SK-N-MC (cell line): ENCODE data around the gene CYSRT1.

Experiments
- DNase-seq: peaks from one replicate; pipeline ENCODE4 v3.0.0-alpha.2; 2011; ENCODE audit warnings: low read depth, low spot score
- H3K27ac ChIP-seq: fragments of 200-600 bp; sonication (generic); 2 replicates; pipeline ENCODE4 v1.5.1; 2016; ENCODE audit warnings: mixed run types
- H3K36me3 ChIP-seq: fragments of 200-600 bp; sonication (generic); 2 replicates; pipeline ENCODE4 v1.6.1; 2017; ENCODE audit warnings: antibody characterized with exemption, low read length, mixed read lengths; ENCODE audit not compliant: insufficient read depth
- H3K4me3 ChIP-seq: fragments of 200-600 bp; sonication (generic); 2 replicates; pipeline ENCODE4 v1.5.1; 2016
- H3K9ac ChIP-seq: fragments of 200-600 bp; sonication (generic); 2 replicates; pipeline ENCODE4 v1.8.0; 2017; ENCODE audit warnings: mixed run types, mixed read lengths; ENCODE audit not compliant: insufficient read length
- H3K9me3 ChIP-seq: fragments of 200-600 bp; sonication (generic); 2 replicates; pipeline ENCODE4 v1.6.1; 2017; ENCODE audit warnings: low read depth, mild to moderate bottlenecking, antibody characterized with exemption, low read length, moderate library complexity, mixed read lengths
- EZH2 ChIP-seq: fragments of 200-600 bp; sonication (generic); IDR thresholded peaks from one replicate; pipeline ENCODE4 v1.6.1; 2017; ENCODE audit warnings: antibody characterized with exemption
- FOXP2 ChIP-seq: optimal IDR thresholded peaks from 2 replicates; pipeline ENCODE3; 2011; ENCODE audit warnings: mild to moderate bottlenecking, moderate library complexity; ENCODE audit not compliant: insufficient read depth; ENCODE audit errors: extremely low read length, control extremely low read depth
- POLR2AphosphoS5 ChIP-seq: IDR thresholded peaks from 2 replicates; pipeline ENCODE4 v1.6.1; 2012; ENCODE audit warnings: mild to moderate bottlenecking, low read depth, low read length, borderline replicate concordance

Gene CYSRT1

GRCh38 chr9:137228506-137228967 is 3.6 kb downstream of the CYSRT1 start:
- Histone ChIP-seq H3K4me3 (no peak overlapping the region), H3K9ac (no peak overlapping the region), H3K9me3 (no peaks in the 10 kb centered on the region), H3K36me3 (no peaks in the 10 kb centered on the region), H3K27ac (no peak overlapping the region)
- DNase-seq = no peak
- TF ChIP-seq POLR2AphosphoS5 (no peak), FOXP2 (no peak), EZH2 (no peak)

- Histone ChIP-seq H3K36me3 (no peaks in the 10 kb centered on the region), H3K27ac (no peak overlapping the region), H3K4me3 (no peak overlapping the region), H3K9me3 (no peaks in the 10 kb centered on the region), H3K9ac (no peak overlapping the region)
- TF ChIP-seq POLR2AphosphoS5 (no peak), FOXP2 (no peak), EZH2 (no peak)
- no peak for DNase-seq
Measured at GRCh38 chr9:137228968-137229896, 4.3 kb downstream of the CYSRT1 start.

- TF ChIP-seq FOXP2 (no peak), EZH2 (no peak), POLR2AphosphoS5 (no peak)
- no peak for DNase-seq
- Histone ChIP-seq H3K27ac (no peak overlapping the region), H3K9me3 (no peaks in the 10 kb centered on the region), H3K4me3 (no peak overlapping the region), H3K36me3 (no peaks in the 10 kb centered on the region), H3K9ac (no peak overlapping the region)
Measured at GRCh38 chr9:137229903-137230704, 5.1 kb downstream of the CYSRT1 start.

GRCh38 chr9:137230705-137231371 is 5.9 kb downstream of the CYSRT1 start, which contains the start of gene SLC34A3:
SLC34A3 (plus strand) TSS chr9:137230901; CDS start chr9:137231703, 802 bp downstream.
- TF ChIP-seq POLR2AphosphoS5 (no peak), EZH2 (no peak), FOXP2 (no peak)
- Histone ChIP-seq H3K9ac (no peak within 1 kb of the TSS), H3K4me3 (no peak within 1 kb of the TSS), H3K36me3 (no peaks in the 10 kb centered on the region), H3K27ac (no peak within 1 kb of the TSS), H3K9me3 (no peaks in the 10 kb centered on the region)
- no peak for DNase-seq

- no peak overlapping the region for H3K9ac ChIP-seq
- H3K9me3 ChIP-seq = no peaks in the 10 kb centered on the region
- no peak overlapping the region for H3K27ac ChIP-seq
- DNase-seq = no peak
- no peak overlapping the region for H3K4me3 ChIP-seq
- no peak for TF ChIP-seq FOXP2
- TF ChIP-seq POLR2AphosphoS5 = no peak
- no peak for TF ChIP-seq EZH2
- H3K36me3 ChIP-seq = no peaks in the 10 kb centered on the region
Measured at GRCh38 chr9:137231372-137232039, 6.5 kb downstream of the CYSRT1 start.

- H3K4me3 ChIP-seq = no peak overlapping the region
- no peaks in the 10 kb centered on the region for H3K9me3 ChIP-seq
- TF ChIP-seq POLR2AphosphoS5 (no peak), EZH2 (no peak), FOXP2 (no peak)
- no peak for DNase-seq
- H3K36me3 ChIP-seq = no peaks in the 10 kb centered on the region
- H3K27ac ChIP-seq = no peak overlapping the region
- no peak overlapping the region for H3K9ac ChIP-seq
Measured at GRCh38 chr9:137232101-137232500, 7.1 kb downstream of the CYSRT1 start.

- no peak overlapping the region for H3K4me3 ChIP-seq
- DNase-seq = no peak
- no peak for TF ChIP-seq EZH2
- TF ChIP-seq FOXP2 = no peak
- TF ChIP-seq POLR2AphosphoS5 = no peak
- no peaks in the 10 kb centered on the region for H3K9me3 ChIP-seq
- no peak overlapping the region for H3K9ac ChIP-seq
- no peak overlapping the region for H3K27ac ChIP-seq
- H3K36me3 ChIP-seq = no peaks in the 10 kb centered on the region
Measured at GRCh38 chr9:137232510-137232909, 7.5 kb downstream of the CYSRT1 start.
